ENCODE data around the gene C7orf25.

DNA sequence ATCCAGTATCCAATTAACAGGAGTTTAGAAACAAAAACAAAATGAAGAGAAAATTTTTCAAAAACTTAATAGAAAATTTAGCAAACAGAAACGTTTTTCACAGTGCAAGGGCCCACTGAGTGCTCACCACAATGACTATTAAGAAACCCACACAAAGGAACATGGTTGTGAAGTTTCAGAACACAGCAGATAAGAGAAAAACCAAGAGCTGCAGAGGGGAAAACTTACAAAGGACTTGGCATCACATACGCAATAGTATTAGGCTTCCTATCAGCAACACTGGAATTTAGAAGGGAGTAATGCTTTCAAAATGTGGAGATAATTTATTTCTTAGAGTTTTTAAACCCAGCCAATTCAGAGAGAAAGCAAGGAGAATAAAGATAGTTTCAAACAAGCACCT lies 1.7 kb upstream of the C7orf25 start:
- TF ChIP-seq, protein P1, sequence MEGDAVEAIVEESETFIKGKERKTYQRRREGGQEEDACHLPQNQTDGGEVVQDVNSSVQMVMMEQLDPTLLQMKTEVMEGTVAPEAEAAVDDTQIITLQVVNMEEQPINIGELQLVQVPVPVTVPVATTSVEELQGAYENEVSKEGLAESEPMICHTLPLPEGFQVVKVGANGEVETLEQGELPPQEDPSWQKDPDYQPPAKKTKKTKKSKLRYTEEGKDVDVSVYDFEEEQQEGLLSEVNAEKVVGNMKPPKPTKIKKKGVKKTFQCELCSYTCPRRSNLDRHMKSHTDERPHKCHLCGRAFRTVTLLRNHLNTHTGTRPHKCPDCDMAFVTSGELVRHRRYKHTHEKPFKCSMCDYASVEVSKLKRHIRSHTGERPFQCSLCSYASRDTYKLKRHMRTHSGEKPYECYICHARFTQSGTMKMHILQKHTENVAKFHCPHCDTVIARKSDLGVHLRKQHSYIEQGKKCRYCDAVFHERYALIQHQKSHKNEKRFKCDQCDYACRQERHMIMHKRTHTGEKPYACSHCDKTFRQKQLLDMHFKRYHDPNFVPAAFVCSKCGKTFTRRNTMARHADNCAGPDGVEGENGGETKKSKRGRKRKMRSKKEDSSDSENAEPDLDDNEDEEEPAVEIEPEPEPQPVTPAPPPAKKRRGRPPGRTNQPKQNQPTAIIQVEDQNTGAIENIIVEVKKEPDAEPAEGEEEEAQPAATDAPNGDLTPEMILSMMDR (IDR thresholded peaks at IDR 0.05; ENCODE audit: low read depth, low read length, missing input control): no peak
- TF ChIP-seq, protein P2, sequence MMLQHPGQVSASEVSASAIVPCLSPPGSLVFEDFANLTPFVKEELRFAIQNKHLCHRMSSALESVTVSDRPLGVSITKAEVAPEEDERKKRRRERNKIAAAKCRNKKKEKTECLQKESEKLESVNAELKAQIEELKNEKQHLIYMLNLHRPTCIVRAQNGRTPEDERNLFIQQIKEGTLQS (IDR thresholded peaks at IDR 0.05): no peak
- TF ChIP-seq RAD21 (IDR thresholded peaks at IDR 0.05) (no peak), HNF4G (IDR thresholded peaks at IDR 0.05) (no peak), EGR1 (IDR thresholded peaks at IDR 0.05; ENCODE audit: low read depth in 2 of 2) (no peak)
- TF ChIP-seq, protein P3, sequence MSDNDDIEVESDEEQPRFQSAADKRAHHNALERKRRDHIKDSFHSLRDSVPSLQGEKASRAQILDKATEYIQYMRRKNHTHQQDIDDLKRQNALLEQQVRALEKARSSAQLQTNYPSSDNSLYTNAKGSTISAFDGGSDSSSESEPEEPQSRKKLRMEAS (IDR thresholded peaks at IDR 0.05): no peak
- TF ChIP-seq, protein P4, sequence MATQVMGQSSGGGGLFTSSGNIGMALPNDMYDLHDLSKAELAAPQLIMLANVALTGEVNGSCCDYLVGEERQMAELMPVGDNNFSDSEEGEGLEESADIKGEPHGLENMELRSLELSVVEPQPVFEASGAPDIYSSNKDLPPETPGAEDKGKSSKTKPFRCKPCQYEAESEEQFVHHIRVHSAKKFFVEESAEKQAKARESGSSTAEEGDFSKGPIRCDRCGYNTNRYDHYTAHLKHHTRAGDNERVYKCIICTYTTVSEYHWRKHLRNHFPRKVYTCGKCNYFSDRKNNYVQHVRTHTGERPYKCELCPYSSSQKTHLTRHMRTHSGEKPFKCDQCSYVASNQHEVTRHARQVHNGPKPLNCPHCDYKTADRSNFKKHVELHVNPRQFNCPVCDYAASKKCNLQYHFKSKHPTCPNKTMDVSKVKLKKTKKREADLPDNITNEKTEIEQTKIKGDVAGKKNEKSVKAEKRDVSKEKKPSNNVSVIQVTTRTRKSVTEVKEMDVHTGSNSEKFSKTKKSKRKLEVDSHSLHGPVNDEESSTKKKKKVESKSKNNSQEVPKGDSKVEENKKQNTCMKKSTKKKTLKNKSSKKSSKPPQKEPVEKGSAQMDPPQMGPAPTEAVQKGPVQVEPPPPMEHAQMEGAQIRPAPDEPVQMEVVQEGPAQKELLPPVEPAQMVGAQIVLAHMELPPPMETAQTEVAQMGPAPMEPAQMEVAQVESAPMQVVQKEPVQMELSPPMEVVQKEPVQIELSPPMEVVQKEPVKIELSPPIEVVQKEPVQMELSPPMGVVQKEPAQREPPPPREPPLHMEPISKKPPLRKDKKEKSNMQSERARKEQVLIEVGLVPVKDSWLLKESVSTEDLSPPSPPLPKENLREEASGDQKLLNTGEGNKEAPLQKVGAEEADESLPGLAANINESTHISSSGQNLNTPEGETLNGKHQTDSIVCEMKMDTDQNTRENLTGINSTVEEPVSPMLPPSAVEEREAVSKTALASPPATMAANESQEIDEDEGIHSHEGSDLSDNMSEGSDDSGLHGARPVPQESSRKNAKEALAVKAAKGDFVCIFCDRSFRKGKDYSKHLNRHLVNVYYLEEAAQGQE (IDR thresholded peaks at IDR 0.05): no peak

Data from liver (tissue), 3 donors.